IMR-90 (cell line): Measurements from ENCODE around the gene OR4F6.

ENCODE experiments used
- BHLHE40 ChIP-seq: fragments of 150-350 bp; IDR thresholded peaks from 2 replicates; pipeline ENCODE4 v1.6.1; 2016; ENCODE audit warnings: mild to moderate bottlenecking, low read depth, low read length
- CEBPB ChIP-seq: IDR thresholded peaks from 2 replicates; pipeline ENCODE4 v1.6.1; 2012; ENCODE audit warnings: low read depth, low read length, improper control_type of control experiment
- CTCF ChIP-seq: conservative IDR thresholded peaks from 2 replicates; pipeline ENCODE4 v1.5.1; 2012; ENCODE audit warnings: mild to moderate bottlenecking, low read depth, low read length, improper control_type of control experiment
- MAZ ChIP-seq: IDR thresholded peaks from 2 replicates; pipeline ENCODE4 v1.6.1; 2012; ENCODE audit warnings: low read depth, mild to moderate bottlenecking, low read length, improper control_type of control experiment, moderate library complexity, borderline replicate concordance
- POLR2A ChIP-seq: IDR thresholded peaks from 2 replicates; pipeline ENCODE4 v1.6.1; 2012; ENCODE audit warnings: mild to moderate bottlenecking, low read depth, low read length
- RCOR1 ChIP-seq: IDR thresholded peaks from 2 replicates; pipeline ENCODE4 v1.6.1; 2012; ENCODE audit warnings: mild to moderate bottlenecking, low read length, improper control_type of control experiment; ENCODE audit not compliant: insufficient replicate concordance
- USF2 ChIP-seq: fragments of 150-350 bp; IDR thresholded peaks from 2 replicates; pipeline ENCODE4 v1.6.1; 2017; ENCODE audit warnings: mild to moderate bottlenecking, antibody characterized with exemption, low read length, low read depth

- TF ChIP-seq CTCF (no peak), POLR2A (no peak), USF2 (no peak), BHLHE40 (no peak), MAZ (no peak), RCOR1 (no peak), CEBPB (no peak)
These were observed 18.7 kb upstream of the OR4F6 start for GRCh38 chr15:101784644-101785043.
